CD4-positive, alpha-beta memory T cell (primary cell): ENCODE measurements around the gene UBE3C. TPM values are rescaled to one million over a fixed set of nuclear protein-coding genes. Genes with fewer than 3 reads are reported as not detected.

Experiments used
- CTCF ChIA-PET: fragments of 350-600 bp; sonication (Branson Sonifier 250); formaldehyde crosslinking; loops from one replicate; lab custom pipeline; 2021; ENCODE audit warnings: inconsistent platforms; ENCODE audit not compliant: partially characterized antibody; lab: Charles Lee
- POLR2A ChIA-PET: fragments of 350-600 bp; sonication (Branson Sonifier 250); formaldehyde crosslinking; loops from one replicate; lab custom pipeline; 2021; ENCODE audit not compliant: partially characterized antibody; lab: Charles Lee
- DNase-seq, 5 donors: peaks; one replicate each; pipeline versions ENCODE4 v3.0.0 to v3.0.0-alpha.2; 2020 to 2022; ENCODE audit warnings: mixed read lengths in 1 of 5
- H3K27ac ChIP-seq: one replicate; pipeline ENCODE4 v1.7.0; 2013; ENCODE audit warnings: low read depth, low read length
- H3K27me3 ChIP-seq: 2 replicates; pipeline ENCODE4 v1.7.0; 2013; ENCODE audit warnings: mild to moderate bottlenecking, low read length, moderate library complexity; ENCODE audit not compliant: insufficient read depth
- H3K36me3 ChIP-seq: 2 replicates; pipeline ENCODE4 v1.7.0; 2013; ENCODE audit warnings: mild to moderate bottlenecking, low read length, moderate library complexity; ENCODE audit not compliant: insufficient read depth
- H3K4me1 ChIP-seq: 2 replicates; pipeline ENCODE4 v1.7.0; 2013; ENCODE audit warnings: mild to moderate bottlenecking, low read length, moderate library complexity; ENCODE audit not compliant: insufficient read depth
- H3K4me3 ChIP-seq, 2 donors: one replicate each; pipeline ENCODE4 v1.7.0; 2013; ENCODE audit warnings: low read length in 2 of 2, mild to moderate bottlenecking in 1 of 2
- H3K9me3 ChIP-seq, 2 donors: one replicate each; pipeline ENCODE4 v1.7.0; 2013; ENCODE audit warnings: low read length in 2 of 2, control low read depth in 1 of 2; ENCODE audit not compliant: control insufficient read depth in 1 of 2
- H3K27ac Mint-ChIP-seq, 7 donors: one replicate each; pipeline ENCODE4 v1.8.0; 2020 to 2021; ENCODE audit warnings: mixed read lengths in 7 of 7, mild to moderate bottlenecking in 6 of 7, inconsistent platforms in 3 of 7, moderate library complexity in 3 of 7
- H3K27me3 Mint-ChIP-seq, 2 donors: one replicate each; pipeline ENCODE4 v1.8.0; 2020 to 2021; ENCODE audit warnings: mixed read lengths in 2 of 2
- H3K36me3 Mint-ChIP-seq, 2 donors: one replicate each; pipeline ENCODE4 v1.8.0; 2020 to 2021; ENCODE audit warnings: mixed read lengths in 2 of 2, inconsistent platforms in 1 of 2, mild to moderate bottlenecking in 1 of 2
- H3K4me1 Mint-ChIP-seq, 4 donors: one replicate each; pipeline ENCODE4 v1.8.0; 2020 to 2021; ENCODE audit warnings: mixed read lengths in 4 of 4, mild to moderate bottlenecking in 1 of 4
- H3K4me3 Mint-ChIP-seq, 8 donors: one replicate each; pipeline ENCODE4 v1.8.0; 2020 to 2021; ENCODE audit warnings: mixed read lengths in 8 of 8, mild to moderate bottlenecking in 7 of 8, moderate library complexity in 6 of 8, inconsistent platforms in 3 of 8
- H3K9me3 Mint-ChIP-seq, 8 donors: one replicate each; pipeline ENCODE4 v1.8.0; 2020 to 2021; ENCODE audit warnings: mixed read lengths in 8 of 8, mild to moderate bottlenecking in 5 of 8, inconsistent platforms in 3 of 8, moderate library complexity in 1 of 8
- intact Hi-C: fragments of 100-400 bp; cut with micrococcal nuclease; formaldehyde crosslinking; loops from one replicate; pipeline ENCODE4 v1.15.1; 2023
- polyA plus RNA-seq, 2 donors: library from polyadenylated mRNA; unstranded; fragments of 300-500 nt; fragmentation: Illumina TruSeq; gene quantifications; one replicate each; pipeline ENCODE4 v1.2.3, GENCODE V29; 2021
- total RNA-seq, 2 experiments: library from RNA; stranded (reverse); gene quantifications; one replicate each; pipeline ENCODE4 v1.2.3, GENCODE V29; 2021

The UBE3C gene
- total and polyA plus RNA-seq, 4 experiments from 2014 or later = 32.6 to 59.7 (median 46.8) TPM

GRCh38 chr7:157211690-157212089, 73.0 kb downstream of the UBE3C start:
- DNase-seq = no peak
- Mint-ChIP-seq H3K4me3 (no peak overlapping the region), H3K4me1 (peaks cover 0 to 2% (median 0%) of the 10 kb centered on the region in 4 donors), H3K27me3 (no peaks in the 10 kb centered on the region), H3K36me3 (peaks cover 22 to 59% of the 10 kb centered on the region in 2 donors), H3K27ac (peak overlapping the region in 1 of 7 donors; percentile 25), H3K9me3 (no peaks in the 10 kb centered on the region)
- Histone ChIP-seq H3K4me1 (no peaks in the 10 kb centered on the region), H3K9me3 (no peaks in the 10 kb centered on the region), H3K4me3 (no peak overlapping the region), H3K27me3 (no peaks in the 10 kb centered on the region), H3K27ac (no peak overlapping the region), H3K36me3 (peaks cover 21% of the 10 kb centered on the region)
- intact Hi-C loops = no loop called here
- POLR2A ChIA-PET = no interaction called here
- CTCF ChIA-PET = no interaction called here

GRCh38 chr7:157219154-157219553, 80.4 kb downstream of the UBE3C start:
- CTCF ChIA-PET = no interaction called here
- POLR2A ChIA-PET = no interaction called here

GRCh38 chr7:157220916-157221569, 82.3 kb downstream of the UBE3C start:
- Mint-ChIP-seq H3K4me3 (no peak overlapping the region), H3K27me3 (no peaks in the 10 kb centered on the region), H3K9me3 (no peaks in the 10 kb centered on the region), H3K27ac (no peak overlapping the region), H3K36me3 (peaks cover 30 to 69% of the 10 kb centered on the region in 2 donors), H3K4me1 (peaks cover 0 to 1% (median 0%) of the 10 kb centered on the region in 4 donors)
- Histone ChIP-seq H3K36me3 (peaks cover 25% of the 10 kb centered on the region), H3K4me1 (no peaks in the 10 kb centered on the region), H3K27ac (no peak overlapping the region), H3K9me3 (no peaks in the 10 kb centered on the region), H3K4me3 (no peak overlapping the region), H3K27me3 (no peaks in the 10 kb centered on the region)
- POLR2A ChIA-PET = interaction anchor here (0.6 to 0.7 kb wide), 2 partner anchors 19 to 30 kb away, joined by 3 to 4 read pairs; no protein-coding TSS in a partner anchor
- intact Hi-C loops = no loop called here
- CTCF ChIA-PET = no interaction called here
- no peak for DNase-seq

More at GRCh38 chr7:157219154-157219553, 80.4 kb downstream of the UBE3C start:
- intact Hi-C loops = no loop called here
- H3K27ac Mint-ChIP-seq = peak overlapping the region in 2 of 7 donors; percentile 7 to 24
- H3K9me3 Mint-ChIP-seq = no peaks in the 10 kb centered on the region
- DNase-seq = no peak
- no peaks in the 10 kb centered on the region for H3K4me1 ChIP-seq
- H3K36me3 ChIP-seq = peaks cover 21% of the 10 kb centered on the region
- no peaks in the 10 kb centered on the region for H3K27me3 ChIP-seq
- H3K27me3 Mint-ChIP-seq = no peaks in the 10 kb centered on the region
- peaks cover 20 to 63% of the 10 kb centered on the region in 2 donors for H3K36me3 Mint-ChIP-seq
- H3K4me1 Mint-ChIP-seq = no peaks in the 10 kb centered on the region
- H3K4me3 ChIP-seq = no peak overlapping the region
- no peaks in the 10 kb centered on the region for H3K9me3 ChIP-seq
- H3K27ac ChIP-seq = no peak overlapping the region
- H3K4me3 Mint-ChIP-seq = no peak overlapping the region

- Histone ChIP-seq H3K36me3 (peaks cover 34% of the 10 kb centered on the region), H3K9me3 (no peaks in the 10 kb centered on the region), H3K4me1 (no peaks in the 10 kb centered on the region), H3K27me3 (no peaks in the 10 kb centered on the region), H3K4me3 (no peak overlapping the region), H3K27ac (no peak overlapping the region)
- CTCF ChIA-PET = no interaction called here
- DNase-seq = no peak
- POLR2A ChIA-PET = no interaction called here
- H3K36me3 Mint-ChIP-seq = peaks cover 23 to 65% of the 10 kb centered on the region in 2 donors
- H3K27me3 Mint-ChIP-seq = no peaks in the 10 kb centered on the region
- H3K27ac Mint-ChIP-seq = peak overlapping the region in 4 of 7 donors; percentile 13 to 88 (median 50)
- H3K9me3 Mint-ChIP-seq = no peaks in the 10 kb centered on the region
- no peak overlapping the region for H3K4me3 Mint-ChIP-seq
- intact Hi-C loops = no loop called here
- peaks cover 0 to 1% (median 0%) of the 10 kb centered on the region in 4 donors for H3K4me1 Mint-ChIP-seq
Measured at GRCh38 chr7:157222687-157223086, 84.0 kb downstream of the UBE3C start.

GRCh38 chr7:157224627-157225026, 85.9 kb downstream of the UBE3C start:
- no peaks in the 10 kb centered on the region for H3K9me3 ChIP-seq
- Mint-ChIP-seq H3K27me3 (no peaks in the 10 kb centered on the region), H3K9me3 (no peaks in the 10 kb centered on the region), H3K36me3 (peaks cover 24 to 63% of the 10 kb centered on the region in 2 donors), H3K4me1 (peaks cover 0 to 1% (median 0%) of the 10 kb centered on the region in 4 donors), H3K27ac (peak overlapping the region in 5 of 7 donors; percentile 3 to 83 (median 18)), H3K4me3 (no peak overlapping the region)
- H3K4me3 ChIP-seq = no peak overlapping the region
- no peaks in the 10 kb centered on the region for H3K27me3 ChIP-seq
- no peak overlapping the region for H3K27ac ChIP-seq
- intact Hi-C loops = no loop called here
- ChIA-PET CTCF (interaction anchor here (1.5 kb wide), 1 partner anchor 115 kb away, joined by 4 read pairs; no protein-coding TSS in a partner anchor), POLR2A (no interaction called here)
- H3K4me1 ChIP-seq = no peaks in the 10 kb centered on the region
- H3K36me3 ChIP-seq = peaks cover 41% of the 10 kb centered on the region
- no peak for DNase-seq

- Mint-ChIP-seq H3K4me3 (no peak overlapping the region), H3K4me1 (peaks cover 0 to 3% (median under 1%) of the 10 kb centered on the region in 4 donors), H3K9me3 (no peaks in the 10 kb centered on the region), H3K36me3 (peaks cover 37 to 60% of the 10 kb centered on the region in 2 donors), H3K27me3 (no peaks in the 10 kb centered on the region), H3K27ac (no peak overlapping the region)
- Histone ChIP-seq H3K4me1 (no peaks in the 10 kb centered on the region), H3K36me3 (peaks cover 24% of the 10 kb centered on the region), H3K4me3 (no peak overlapping the region), H3K9me3 (no peaks in the 10 kb centered on the region), H3K27me3 (no peaks in the 10 kb centered on the region), H3K27ac (no peak overlapping the region)
- intact Hi-C loops = loop anchor here (1.0 kb wide), 1 partner anchor 111 kb away; no protein-coding TSS in a partner anchor
- CTCF ChIA-PET = interaction anchor here (1.0 to 2.4 kb wide), 2 partner anchors 110 to 125 kb away, joined by 3 to 10 read pairs; no protein-coding TSS in a partner anchor
- POLR2A ChIA-PET = no interaction called here
- peak in 4 of 5 donors; percentile 3 to 25 (median 16) for DNase-seq
Measured at GRCh38 chr7:157228864-157229422, 90.2 kb downstream of the UBE3C start.

GRCh38 chr7:157233677-157234076, 95.0 kb downstream of the UBE3C start:
- Histone ChIP-seq H3K36me3 (peaks cover 11% of the 10 kb centered on the region), H3K27ac (no peak overlapping the region), H3K9me3 (no peaks in the 10 kb centered on the region), H3K27me3 (no peaks in the 10 kb centered on the region), H3K4me3 (no peak overlapping the region), H3K4me1 (no peaks in the 10 kb centered on the region)
- H3K4me3 Mint-ChIP-seq = no peak overlapping the region
- DNase-seq = no peak
- peaks cover 0 to 4% (median under 1%) of the 10 kb centered on the region in 4 donors for H3K4me1 Mint-ChIP-seq
- H3K27ac Mint-ChIP-seq = no peak overlapping the region
- ChIA-PET CTCF (interaction anchor here (0.6 kb wide), 1 partner anchor 1356 kb away, joined by 3 read pairs; no protein-coding TSS in a partner anchor), POLR2A (no interaction called here)
- H3K27me3 Mint-ChIP-seq = no peaks in the 10 kb centered on the region
- no peaks in the 10 kb centered on the region for H3K9me3 Mint-ChIP-seq
- intact Hi-C loops = no loop called here
- peaks cover 42 to 56% of the 10 kb centered on the region in 2 donors for H3K36me3 Mint-ChIP-seq
